ENCODE results near the gene CSK.

The CSK gene

GRCh38 chr15:74788042-74788682 is 6.3 kb downstream of the CSK start:
- no peak for DNase-seq

DNA sequence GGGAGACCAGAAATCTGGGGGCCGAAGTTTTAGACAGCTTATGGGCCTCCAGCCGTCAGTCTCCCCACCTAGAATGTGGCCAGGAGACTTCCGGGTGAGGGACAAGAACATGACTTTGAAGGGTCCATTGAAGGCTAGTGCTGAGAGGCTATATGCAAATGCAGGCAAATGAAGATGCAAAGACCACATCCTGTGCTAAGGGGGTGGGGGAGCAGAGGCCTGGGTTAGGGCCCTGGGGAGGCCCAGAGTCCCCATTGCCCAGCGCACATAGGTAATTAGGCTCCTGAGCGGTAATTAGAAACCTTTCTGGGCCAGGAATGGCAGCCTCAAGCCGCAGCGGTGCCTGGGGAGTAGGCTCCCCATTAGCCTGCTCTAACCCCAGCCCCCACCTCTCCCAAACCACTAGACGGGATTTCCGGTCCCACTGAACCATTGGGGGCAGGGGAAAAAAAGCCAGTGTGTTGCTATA is 6.8 kb downstream of the CSK start:
- no peak for DNase-seq

DNA sequence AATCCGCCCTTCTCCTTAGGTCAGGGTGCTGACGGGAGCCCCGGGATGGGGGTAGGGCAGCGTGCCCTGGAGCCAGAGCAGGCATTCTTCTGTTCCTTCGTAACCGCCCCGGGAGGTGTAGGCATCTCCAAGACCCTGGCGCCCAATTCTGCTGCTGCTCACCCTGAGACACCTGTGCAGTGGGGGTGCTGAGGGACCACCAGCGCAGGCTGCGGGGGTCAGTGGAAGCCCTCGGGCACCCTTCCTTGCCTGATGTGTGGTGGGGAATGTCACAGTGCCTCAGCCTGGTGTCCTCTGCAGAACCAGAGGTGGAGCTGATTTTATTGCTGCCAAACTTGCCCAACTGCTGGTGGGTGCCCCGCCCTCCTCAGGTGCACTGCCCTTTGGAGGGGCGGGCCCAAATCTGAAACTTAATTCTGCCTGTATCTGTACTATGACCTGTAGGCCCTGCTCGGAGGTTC is 7.3 kb downstream of the CSK start:
- DNase-seq, result no peak

- DNase-seq, result no peak
Measured at GRCh38 chr15:74789741-74790079, 7.8 kb downstream of the CSK start.

DNA sequence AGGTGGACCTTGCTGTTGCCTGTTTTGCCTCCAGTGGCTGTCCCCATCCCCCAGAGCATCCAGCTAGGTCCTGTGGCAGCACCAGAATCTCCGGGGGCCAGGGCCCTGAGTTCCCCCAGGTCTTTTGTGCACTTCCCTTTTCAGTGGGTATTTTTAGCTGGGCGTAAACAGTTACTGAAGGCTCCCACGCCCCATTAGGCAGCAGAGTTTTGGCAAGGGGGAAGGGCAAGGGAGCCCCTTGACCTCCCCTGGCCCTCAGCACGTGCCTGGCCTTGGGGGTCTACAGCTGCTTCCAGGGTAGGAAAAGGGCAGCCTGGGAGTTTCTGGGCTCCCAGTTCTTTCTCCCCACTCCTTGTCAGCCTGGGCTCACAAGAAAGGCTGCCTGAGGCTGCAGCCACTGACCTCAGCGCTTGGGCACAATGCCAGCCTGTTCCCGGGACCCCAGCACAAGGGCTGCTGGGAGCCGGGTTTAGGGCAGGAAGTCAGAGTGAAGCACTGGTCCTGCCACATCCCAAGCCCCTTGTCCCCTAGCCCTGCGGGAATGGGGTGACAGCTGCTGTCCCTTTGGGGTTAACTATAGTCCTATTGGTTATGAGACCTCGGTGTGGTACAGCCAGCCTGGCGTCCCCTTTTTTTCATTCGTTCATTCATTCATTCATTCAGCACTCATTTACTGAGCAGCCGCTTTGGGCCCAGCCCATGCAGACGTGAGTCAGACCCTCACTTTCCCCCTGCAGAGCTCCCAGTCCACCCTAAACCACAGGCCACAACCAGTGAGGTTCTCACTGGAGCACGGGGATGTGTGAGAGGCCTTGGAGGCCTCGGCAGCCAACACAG is 8.4 kb downstream of the CSK start:
- no peak for DNase-seq

- no peak for DNase-seq
Measured at GRCh38 chr15:74791007-74791406, 9.1 kb downstream of the CSK start.

GRCh38 chr15:74791667-74792066 is 9.8 kb downstream of the CSK start:
- DNase-seq, result no peak

- DNase-seq, result no peak
Measured at GRCh38 chr15:74792227-74793016, 10.5 kb downstream of the CSK start.

- DNase-seq, result peak; percentile 64
Measured at GRCh38 chr15:74793135-74794028, 11.5 kb downstream of the CSK start.

GRCh38 chr15:74794248-74794969 is 12.5 kb downstream of the CSK start:
- no peak for DNase-seq

- no peak for DNase-seq
Measured at GRCh38 chr15:74794970-74795349, 13.1 kb downstream of the CSK start.

DNA sequence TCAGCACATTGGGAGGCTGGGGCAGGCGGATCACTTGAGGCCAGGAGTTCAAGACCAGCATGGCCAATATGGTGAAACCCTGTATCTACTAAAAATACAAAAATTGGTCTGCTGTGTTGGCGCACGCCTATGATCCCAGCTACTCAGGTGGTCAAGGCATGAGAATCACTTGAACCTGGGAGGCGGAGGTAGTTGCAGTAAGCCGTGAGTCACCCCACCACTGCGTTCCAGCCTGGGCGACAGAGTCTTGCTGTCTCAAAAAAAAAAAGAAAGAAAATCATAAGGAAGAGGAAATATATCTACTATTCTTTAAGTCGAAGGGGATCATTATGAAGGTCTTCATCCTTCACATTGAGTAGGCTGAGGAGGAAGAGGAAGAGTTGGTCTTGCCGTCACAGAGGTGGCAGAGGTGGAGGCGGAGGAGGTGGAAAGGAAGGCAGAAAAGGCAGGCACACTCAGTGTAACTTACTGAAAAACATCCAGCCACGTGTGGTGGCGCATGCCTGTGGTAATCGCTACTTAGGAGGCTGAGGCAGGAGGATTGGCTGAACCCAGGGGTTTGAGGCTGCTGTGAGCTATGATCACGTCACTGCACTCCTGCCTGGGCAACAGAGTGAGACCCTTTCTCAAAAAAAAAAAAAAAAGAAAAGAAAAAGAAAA is 14.2 kb downstream of the CSK start:
- no peak for DNase-seq

- no peak for DNase-seq
Measured at GRCh38 chr15:74798388-74799254, 16.7 kb downstream of the CSK start.

GRCh38 chr15:74799255-74799855 is 17.5 kb downstream of the CSK start:
- DNase-seq, result no peak

DNA sequence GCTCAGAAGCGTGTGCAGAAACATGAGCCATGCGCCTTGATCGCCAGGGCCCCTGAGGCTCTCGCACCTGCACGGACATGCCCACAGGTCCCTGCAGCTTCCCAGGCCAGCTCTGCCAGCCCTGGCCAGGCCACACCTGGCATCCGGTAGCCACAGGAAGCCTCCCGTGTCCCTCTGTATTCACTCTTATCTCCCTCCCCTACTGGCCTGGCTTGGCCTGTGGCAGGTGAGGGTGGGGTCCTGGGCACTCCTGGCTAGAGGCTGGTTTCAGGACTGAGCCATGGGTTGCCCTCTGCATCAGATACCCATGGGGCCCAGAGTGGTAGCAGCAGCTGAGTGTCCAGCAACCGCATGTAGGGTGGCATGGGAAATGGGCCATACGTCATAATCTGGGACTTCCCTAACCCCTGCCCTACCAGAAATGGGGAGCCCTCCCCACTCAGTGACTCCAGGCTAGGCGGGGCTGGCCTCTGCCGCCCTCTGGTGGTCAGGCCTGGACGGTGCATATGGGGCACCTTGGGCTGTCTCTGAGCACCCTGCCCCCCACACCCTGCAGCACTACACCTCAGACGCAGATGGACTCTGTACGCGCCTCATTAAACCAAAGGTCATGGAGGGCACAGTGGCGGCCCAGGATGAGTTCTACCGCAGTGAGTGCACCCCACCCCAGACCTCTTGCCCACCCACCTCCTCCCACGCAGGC is 18.1 kb downstream of the CSK start:
- DNase-seq, result peak; percentile 81

DNA sequence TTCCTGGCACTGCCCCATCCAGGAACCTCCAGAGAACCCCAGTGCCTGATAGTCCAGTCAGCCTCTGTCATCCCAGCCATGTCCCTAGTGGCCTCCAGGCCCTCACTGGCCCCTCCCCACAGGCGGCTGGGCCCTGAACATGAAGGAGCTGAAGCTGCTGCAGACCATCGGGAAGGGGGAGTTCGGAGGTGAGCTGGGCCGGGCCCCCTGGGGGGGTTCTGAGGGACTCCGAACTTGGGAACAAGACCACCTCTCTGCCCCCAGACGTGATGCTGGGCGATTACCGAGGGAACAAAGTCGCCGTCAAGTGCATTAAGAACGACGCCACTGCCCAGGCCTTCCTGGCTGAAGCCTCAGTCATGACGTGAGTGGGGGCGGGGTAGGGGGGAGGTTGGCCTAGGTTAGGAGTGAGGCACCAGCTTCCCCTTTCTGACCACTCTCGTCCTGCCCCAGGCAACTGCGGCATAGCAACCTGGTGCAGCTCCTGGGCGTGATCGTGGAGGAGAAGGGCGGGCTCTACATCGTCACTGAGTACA is 18.7 kb downstream of the CSK start:
- no peak for DNase-seq

DNA sequence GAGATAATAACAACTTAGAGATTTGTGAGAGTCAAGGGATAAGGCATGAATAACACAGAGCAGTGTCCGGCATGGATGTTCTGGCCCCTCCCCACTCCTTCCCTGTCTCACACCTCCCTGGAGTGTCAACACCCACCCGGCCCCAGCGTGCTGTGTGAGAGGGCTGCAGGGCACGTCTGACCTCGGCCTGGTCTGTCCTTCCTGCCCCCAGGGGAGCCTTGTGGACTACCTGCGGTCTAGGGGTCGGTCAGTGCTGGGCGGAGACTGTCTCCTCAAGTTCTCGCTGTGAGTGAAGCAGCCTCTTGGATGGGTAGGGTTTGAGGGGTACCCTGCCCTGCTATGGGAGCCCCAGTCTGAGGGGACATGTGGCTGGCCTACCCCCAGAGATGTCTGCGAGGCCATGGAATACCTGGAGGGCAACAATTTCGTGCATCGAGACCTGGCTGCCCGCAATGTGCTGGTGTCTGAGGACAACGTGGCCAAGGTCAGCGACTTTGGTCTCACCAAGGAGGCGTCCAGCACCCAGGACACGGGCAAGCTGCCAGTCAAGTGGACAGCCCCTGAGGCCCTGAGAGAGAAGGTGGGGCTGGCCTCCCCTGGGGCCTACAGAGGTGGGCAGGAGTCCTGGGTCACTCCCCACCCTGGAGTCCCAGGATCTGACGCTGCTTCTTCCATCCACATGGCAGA is 19.6 kb downstream of the CSK start:
- no peak for DNase-seq

DNA sequence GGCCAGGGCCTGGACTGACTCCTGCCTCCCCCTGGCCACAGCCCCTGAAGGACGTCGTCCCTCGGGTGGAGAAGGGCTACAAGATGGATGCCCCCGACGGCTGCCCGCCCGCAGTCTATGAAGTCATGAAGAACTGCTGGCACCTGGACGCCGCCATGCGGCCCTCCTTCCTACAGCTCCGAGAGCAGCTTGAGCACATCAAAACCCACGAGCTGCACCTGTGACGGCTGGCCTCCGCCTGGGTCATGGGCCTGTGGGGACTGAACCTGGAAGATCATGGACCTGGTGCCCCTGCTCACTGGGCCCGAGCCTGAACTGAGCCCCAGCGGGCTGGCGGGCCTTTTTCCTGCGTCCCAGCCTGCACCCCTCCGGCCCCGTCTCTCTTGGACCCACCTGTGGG is 20.4 kb downstream of the CSK start:
- DNase-seq, result no peak
